ENCODE data around the gene GALK1.
"Not testable (repeated sequence)": the region's sequence is repeated elsewhere in the genome, so short reads cannot be mapped to it uniquely, and the experiment has no call there.

Gene GALK1

DNA sequence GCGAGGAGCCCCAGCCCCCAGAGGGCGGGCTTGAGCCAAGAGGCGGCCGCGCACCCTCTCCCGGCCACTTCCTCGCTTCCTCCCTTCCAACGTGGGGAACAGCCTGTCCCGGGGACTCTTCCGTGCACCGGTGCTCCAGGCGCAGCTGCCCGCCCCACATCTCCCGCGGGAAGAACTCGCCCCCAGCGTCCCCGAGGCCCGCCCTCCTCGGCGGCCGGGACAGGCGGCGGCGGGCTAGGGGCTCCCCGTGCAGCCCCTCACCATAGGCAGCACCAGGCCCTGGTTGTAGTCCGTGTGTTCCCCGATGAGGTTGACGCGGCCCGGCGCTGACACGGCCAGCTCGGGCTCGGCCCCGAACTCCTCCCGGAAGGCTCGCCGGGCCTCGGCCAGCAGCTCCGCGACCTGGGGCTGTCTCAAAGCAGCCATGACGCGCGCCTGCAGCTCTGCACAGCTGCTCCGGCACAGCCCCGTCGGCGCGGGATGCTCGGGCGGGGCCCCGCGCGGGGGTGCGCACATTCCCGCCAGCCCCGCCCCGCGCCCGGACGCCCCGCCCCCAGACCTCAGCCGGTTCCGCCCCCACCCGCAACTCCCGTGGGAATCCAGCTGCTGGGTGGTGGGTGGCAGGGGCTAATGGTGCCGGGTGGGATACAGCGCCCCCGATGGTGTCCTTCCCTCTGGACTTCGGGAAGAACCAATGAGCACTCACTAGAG, at the start of gene GALK1:
TSS of gene GALK1 (minus strand) at position 482 of the 711 bp plus-strand sequence. CDS start at position 426, 56 bp downstream.
- DNase-seq (ENCODE audit: extremely low read depth, low read depth): no peak
- peak within 1 kb of the TSS; percentile 60 for H3K4me3 ChIP-seq (replicated peaks; ENCODE audit: low read depth, low read length)
- TF ChIP-seq, protein P1, sequence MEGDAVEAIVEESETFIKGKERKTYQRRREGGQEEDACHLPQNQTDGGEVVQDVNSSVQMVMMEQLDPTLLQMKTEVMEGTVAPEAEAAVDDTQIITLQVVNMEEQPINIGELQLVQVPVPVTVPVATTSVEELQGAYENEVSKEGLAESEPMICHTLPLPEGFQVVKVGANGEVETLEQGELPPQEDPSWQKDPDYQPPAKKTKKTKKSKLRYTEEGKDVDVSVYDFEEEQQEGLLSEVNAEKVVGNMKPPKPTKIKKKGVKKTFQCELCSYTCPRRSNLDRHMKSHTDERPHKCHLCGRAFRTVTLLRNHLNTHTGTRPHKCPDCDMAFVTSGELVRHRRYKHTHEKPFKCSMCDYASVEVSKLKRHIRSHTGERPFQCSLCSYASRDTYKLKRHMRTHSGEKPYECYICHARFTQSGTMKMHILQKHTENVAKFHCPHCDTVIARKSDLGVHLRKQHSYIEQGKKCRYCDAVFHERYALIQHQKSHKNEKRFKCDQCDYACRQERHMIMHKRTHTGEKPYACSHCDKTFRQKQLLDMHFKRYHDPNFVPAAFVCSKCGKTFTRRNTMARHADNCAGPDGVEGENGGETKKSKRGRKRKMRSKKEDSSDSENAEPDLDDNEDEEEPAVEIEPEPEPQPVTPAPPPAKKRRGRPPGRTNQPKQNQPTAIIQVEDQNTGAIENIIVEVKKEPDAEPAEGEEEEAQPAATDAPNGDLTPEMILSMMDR (IDR thresholded peaks at IDR 0.05; ENCODE audit: low read depth, low read length, missing control alignments): peak; percentile 51

DNA sequence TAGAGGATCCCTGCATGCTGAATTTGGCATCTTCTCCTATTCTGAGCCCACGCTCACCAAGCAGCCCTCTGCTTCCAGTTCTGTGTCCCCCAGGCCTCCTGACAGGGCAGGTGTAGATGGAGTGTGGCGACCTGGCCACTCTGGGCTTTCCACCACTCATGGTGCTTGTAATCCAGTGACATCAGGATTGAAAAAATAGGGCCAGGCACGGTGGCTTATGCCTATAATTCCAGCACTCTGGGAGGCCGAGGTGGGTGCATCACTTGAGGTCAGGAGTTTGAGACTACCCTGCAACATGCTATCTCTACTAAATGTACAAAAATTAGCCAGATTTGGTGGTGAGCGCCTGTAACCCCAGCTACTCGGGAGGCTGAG, 49.0 kb upstream of the GALK1 start:
- TF ChIP-seq, protein P1 (IDR thresholded peaks at IDR 0.05; ENCODE audit: low read depth, low read length, missing control alignments): no peak
- no peak for DNase-seq (ENCODE audit: extremely low read depth, low read depth)
- no peak overlapping the region for H3K4me3 ChIP-seq (replicated peaks; ENCODE audit: low read depth, low read length)

DNA sequence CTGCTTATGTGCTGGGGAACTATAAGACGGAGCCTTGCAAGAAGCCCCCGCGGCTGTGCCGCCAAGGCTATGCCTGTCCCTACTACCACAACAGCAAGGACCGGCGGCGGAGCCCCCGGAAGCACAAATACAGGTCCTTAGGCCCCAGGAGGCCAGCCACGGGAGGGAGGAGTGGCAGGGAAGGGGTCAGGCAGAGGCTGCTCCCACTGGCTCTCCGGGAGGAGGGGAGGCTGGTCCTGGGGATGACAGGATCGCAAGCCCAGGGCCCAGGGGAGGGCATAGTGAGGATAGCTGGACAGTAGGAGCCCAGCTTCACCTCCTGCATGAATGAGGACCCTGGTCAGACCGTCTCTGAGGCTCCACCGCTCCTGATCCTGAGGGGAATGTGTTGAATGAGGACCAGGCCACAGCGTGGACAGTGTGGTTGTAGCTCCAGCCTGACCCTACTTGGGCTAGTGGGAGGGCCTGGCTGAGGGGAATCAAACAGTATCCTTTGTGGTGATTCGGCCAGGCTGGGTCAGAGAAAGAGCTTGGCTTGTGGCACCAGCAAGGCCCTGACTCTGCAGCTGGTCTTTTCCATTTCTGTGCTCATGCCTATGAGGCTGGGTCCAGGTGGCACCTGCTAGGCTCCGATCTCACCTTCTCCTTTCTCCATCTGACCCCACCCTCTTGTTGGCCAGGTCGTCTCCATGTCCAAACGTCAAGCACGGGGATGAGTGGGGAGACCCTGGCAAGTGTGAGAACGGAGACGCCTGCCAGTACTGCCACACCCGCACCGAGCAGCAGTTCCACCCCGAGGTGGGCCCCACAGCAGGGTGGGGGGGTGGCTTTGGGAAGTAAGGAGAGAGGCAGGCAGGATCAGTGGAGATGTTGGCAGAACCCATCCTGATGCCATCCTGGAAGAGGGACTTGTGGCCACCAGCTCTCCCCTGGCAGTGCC, 48.4 kb upstream of the GALK1 start:
- H3K4me3 ChIP-seq (replicated peaks; ENCODE audit: low read depth, low read length): no peak overlapping the region
- TF ChIP-seq, protein P1 (IDR thresholded peaks at IDR 0.05; ENCODE audit: low read depth, low read length, missing control alignments): no peak
- no peak for DNase-seq (ENCODE audit: extremely low read depth, low read depth)

DNA sequence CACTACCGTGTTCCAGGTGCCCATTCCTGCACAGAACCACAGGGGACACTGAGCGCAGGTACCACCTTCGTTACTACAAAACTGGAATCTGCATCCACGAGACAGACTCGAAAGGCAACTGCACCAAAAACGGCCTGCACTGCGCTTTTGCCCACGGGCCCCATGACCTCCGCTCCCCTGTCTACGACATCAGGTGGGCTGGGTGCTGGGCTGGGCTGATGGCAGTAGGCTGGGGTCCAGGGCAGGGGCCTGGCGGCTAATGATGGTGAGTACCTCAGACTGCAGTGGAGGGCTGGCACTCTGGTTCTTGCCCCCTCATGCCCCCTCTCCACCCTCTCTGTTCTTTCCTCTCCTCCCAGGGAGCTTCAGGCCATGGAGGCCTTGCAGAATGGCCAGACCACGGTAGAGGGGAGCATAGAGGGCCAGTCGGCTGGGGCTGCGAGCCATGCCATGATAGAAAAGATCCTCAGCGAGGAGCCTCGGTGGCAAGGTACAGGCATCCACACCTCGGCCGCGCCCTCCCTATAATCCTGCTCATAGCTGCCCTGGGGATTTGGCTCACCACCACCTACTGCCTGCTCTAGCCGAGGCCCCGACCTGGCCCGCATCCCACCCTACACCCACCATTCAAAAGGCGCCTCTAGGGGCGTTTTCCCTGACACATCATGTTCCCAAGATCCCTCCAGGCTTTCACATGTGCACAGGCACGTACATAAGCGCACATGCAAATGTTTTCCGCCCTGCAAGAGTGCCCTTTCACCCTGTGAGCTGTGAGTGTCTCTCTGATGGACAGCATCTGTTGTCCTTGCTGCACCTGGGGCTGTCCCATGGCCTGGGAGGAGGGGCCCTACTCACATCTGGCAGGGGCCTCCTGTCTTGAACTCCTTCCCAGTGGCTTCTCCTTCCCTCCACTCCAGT, 47.4 kb upstream of the GALK1 start:
- TF ChIP-seq, protein P1 (IDR thresholded peaks at IDR 0.05; ENCODE audit: low read depth, low read length, missing control alignments): no peak
- DNase-seq (ENCODE audit: extremely low read depth, low read depth): no peak
- no peak overlapping the region for H3K4me3 ChIP-seq (replicated peaks; ENCODE audit: low read depth, low read length)

DNA sequence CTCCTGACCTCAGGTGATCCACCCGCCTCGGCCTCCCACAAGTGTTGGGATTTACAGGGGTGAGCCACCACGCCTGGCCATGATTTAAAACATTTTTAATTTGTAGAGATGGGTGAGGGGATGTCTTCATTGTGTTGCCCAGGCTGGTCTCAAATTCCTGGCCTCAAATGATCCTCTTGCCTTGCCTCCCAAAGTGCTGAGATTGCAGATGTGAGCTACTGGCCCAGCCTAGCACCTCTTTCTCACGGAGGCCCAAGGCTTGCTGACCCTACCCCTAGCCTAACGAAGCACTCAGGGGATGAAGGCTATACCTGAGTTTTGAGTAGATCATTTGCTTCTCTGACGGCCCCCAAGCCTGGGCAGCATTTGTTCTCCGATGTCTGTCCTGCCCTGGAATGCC, 46.2 kb upstream of the GALK1 start:
- TF ChIP-seq, protein P1 (IDR thresholded peaks at IDR 0.05; ENCODE audit: low read depth, low read length, missing control alignments): no peak
- H3K4me3 ChIP-seq (replicated peaks; ENCODE audit: low read depth, low read length): no peak overlapping the region
- no peak for DNase-seq (ENCODE audit: extremely low read depth, low read depth)

DNA sequence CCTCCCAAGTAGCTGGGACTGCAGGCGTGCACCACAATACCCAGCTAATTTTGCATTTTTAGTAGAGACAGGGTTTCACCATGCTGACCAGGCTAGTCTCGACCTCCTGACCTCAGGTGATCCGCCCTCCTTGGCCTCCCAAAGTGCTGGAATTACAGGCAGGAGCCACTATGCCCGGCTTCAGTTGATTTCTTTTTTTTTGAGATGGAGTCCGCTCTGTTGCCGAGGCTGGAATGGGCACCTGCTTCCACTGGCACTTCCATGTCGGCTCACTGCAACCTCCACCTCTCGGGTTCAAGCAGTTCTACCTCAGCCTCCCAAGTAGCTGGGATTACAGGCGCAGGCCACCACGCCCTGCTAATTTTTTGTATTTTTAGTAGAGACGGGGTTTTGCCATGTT, 45.8 kb upstream of the GALK1 start:
- H3K4me3 ChIP-seq (replicated peaks; ENCODE audit: low read depth, low read length); DNase-seq (ENCODE audit: extremely low read depth, low read depth): not testable (repeated sequence)

Data from HFF-Myc (cell line).